ENCODE measurements around the gene TMEM106C.

TMEM106C gene, protein sequence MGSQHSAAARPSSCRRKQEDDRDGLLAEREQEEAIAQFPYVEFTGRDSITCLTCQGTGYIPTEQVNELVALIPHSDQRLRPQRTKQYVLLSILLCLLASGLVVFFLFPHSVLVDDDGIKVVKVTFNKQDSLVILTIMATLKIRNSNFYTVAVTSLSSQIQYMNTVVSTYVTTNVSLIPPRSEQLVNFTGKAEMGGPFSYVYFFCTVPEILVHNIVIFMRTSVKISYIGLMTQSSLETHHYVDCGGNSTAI

DNA sequence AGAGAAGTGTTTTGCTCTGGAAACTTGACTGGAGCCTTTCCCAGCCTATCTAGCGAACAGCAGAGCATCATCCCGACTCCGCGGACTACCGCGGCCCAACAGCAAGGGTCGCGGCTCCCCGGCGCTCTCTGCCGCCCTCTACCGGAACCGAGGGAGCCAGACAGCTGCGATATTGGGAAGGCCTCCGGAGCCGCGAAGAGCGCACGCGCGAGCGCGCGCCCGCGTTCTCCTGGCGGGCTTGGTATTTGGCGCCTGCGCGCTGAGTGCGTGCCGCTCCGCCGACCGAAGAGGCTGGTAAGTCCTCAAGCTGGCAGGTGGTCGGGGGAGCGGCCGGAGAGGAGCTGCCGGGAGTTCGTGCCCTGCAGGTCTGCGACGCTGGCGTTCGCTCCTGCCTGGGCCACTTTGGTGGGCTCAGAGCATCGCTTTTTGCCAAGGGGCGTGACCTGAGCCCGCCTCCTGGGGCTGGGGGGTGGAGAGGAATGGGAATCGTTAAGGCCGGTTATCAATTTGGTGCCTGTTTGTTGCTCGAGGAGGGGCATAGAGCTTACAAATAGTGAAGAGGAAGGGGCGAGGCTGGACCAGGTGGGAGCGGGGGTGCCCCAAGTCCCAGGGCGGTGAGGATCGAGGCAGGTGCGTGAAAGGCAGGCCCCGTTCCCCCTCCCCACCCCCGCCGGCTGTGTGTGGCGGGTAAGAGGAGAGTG, at the start of gene TMEM106C:
TSS of gene TMEM106C (plus strand) at position 257 of the 701 bp plus-strand sequence. CDS start 641 bp downstream, outside the sequence.
- DNase-seq: peak; percentile 79 to 84

DNA sequence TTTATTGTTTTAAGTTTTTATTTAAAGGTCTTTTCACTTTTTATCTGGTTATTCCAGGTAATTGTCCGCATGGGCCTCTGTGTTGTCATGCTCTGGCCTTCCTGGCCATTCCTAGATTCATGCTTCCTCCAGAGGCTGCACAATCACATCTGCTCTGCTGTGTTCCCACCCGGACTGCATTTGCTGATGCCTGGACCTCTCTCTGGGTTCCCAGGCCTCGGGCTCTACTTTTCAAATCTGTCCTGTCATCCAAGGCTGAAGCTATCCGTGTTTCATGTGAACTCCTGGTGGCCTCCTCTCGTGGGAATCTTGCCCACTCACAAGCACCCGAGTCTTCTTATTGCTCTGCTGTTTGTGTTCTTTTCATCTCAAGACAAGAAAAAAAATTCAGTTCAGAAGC, 42.5 kb upstream of the TMEM106C start:
- DNase-seq: no peak

DNA sequence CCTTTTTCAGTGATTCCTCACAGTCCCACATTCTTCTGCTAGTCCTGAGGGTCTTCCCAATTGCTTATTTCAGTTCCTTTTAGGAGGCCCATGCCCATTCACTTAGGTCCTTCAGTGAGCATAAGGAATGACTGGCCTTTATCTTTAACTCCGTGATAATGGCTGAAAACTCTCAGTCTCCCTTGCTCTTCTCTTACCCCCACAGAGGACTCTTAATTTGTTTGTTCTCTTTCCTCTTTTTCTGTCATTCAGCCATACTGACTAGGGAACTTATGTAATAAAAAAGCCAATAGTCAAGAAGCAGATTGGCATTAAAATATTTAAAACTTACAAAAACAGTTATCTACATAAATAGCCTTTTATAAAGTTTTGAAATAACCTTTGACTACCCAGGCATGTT, 41.5 kb upstream of the TMEM106C start:
- no peak for DNase-seq

DNA sequence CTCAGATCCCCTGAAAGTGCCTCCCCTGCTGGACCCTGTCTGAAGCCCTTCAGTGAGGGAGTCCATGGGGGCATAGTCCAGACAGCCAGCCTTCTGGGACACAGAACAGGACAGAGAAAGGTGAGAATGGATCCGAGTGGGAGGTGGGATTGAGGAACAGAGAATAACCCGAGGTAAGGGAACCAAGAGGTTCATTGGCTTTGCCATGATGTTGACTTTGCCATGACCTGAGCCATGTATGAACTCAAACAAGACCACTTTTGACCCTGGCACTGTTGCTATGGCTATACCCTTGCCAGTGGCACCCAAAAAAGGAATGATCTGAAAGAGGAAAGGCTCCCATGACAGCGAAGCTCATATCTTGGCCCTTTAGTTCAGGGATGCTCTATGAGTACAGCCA, 36.0 kb upstream of the TMEM106C start:
- DNase-seq: no peak

DNA sequence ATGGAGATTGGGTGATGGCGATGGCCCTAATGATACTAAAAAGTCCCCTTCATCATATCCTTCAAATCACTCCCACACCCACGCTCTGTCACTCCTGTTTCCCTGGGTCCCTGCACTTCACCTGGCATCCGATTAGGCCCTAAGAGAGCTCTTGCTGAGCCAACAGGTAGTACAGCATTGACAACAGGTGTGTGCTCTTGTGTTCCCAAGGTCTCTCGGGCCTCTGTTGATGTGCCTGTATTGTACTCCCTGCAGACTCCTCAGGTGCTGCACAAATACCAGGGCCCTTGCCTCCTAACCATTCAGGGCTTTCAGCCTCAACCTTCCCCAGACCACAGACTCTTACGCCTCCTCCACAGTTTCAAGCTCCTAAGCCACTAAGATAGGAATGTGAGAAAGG, 32.8 kb upstream of the TMEM106C start:
- DNase-seq: no peak

DNA sequence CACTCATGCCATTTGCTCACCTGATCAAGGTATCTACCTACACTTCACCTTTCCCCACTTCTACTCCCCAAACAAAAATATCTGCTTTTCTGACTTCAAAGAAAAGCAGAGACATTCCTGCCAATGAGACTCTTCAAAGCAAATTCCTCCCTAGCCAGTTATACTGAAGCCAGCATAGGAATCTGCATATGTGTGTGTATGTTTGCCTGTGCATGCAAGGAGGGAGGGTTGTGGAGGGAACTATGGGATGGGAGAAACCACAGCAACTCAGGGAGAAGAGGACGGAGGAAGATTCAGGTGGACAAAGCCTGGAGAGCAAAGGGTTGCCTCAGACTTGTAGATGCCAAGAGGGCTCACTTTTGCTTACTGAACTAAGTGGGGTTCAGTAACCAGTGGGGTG, 32.2 kb upstream of the TMEM106C start:
- DNase-seq: no peak

DNA sequence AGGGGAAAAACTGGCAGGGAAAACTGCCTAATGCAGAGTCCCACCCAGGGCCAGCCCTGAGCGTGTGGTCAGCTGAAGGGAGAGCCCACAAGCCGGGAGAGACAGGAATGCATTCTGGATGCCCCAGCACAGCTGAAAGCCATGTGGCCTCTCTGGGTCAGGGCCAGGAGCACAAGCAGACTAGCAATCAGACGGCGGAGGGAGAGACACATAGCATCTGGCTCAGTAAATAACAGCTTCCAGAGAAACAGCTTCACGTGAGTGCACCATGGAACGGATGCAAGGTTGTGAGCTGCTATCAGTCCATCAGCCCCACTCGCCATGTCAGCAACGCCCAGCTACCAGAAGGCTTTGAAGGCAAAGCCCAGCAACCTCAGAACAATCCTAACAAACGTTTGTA, 28.2 kb upstream of the TMEM106C start:
- DNase-seq: no peak

DNA sequence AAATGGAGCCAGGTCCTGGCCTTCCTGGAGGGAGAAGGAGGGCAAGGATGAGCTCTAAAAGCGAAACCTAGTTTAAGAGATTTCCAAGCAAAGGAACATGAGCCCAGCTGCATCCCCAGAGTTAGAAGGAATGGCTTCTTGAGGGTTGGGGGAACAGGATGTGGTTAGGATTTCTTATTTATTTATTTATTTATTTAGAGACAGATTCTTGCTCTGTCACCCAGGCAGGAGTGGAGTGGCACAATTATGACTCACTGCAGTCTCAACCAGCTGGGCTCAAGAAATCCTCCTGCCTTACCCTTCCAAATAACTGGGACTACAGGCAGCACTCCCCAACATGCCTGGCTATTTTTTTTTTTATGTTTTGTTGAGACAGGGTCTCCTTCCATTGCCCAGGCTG, 25.3 kb upstream of the TMEM106C start:
- DNase-seq: no peak

DNA sequence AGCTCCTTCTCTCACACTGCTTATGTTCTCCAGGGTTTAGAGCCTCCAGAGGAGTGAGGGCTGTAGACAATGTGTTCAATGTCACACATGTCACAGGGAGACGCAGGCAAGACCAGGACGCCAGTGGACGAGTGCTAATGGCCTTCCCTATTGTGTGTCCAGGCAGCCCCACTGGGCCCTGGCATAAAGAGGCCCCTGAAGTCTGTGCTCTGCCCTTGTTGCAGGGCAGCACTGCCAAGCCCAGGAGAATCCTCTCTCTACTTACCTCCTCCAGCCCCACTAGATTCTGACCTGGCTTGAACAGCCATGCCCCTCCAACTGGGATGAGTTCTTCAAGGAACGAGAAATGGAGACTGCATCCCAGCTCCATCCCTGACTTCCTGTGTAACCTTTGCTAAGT, 24.8 kb upstream of the TMEM106C start:
- no peak for DNase-seq

DNA sequence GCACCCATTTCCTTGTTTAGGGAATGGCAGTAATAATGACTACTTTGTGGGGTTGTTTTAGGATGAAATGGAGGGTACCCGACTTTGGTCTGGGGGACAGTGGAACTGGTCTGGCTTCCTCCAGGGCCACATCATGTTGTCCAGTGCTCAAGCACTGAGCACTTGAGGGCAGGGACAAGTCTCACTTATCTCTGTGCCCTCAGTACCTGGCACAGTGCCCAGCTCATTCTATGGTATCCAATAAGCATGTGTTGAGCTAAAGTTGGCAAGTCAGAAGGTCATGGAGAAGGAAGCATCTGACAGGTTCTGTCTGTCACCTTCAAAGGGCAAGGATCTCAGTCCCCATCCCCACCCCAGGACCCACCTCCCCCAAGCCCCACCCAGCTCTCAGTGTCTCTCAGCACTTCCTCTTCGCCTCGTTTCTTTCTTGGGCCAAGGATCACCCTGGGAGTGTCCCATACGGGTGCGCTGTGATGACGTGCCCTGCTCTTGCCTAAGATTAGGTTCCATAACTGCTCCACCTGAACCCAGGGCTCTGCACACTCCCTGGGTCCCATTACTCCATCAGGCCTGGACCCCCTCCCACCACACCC, 24.3 kb upstream of the TMEM106C start:
- DNase-seq: no peak

DNA sequence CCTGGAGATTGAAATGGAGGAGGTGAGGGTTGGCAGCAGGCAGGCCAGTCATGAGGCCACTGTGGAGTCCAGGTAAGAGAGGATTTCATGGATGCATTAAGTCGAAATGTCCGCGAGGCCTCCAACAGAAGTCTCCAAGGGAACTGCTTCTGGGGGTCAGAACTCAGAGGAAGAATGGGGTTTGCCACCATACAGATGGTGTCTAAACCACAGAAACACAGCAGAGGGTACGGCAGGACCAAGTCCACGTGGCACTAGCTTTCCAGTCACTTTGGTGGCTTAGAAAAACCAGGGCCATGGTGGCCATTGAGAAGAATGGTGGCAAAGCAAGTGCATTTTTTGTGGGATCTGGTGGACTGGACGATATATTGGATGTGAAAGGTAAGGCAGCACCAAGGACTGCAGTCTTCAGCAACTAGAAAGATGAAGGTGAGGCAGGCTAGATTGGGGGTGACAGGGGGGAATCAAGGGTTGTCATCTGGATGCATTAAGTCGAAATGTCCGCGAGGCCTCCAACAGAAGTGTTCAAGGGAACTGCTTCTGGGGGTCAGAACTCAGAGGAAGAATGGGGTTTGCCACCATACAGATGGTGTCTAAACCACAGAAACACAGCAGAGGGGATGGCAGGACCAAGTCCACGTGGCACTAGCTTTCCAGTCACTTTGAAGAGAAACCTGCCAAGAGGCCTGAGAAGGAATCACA, 22.5 kb upstream of the TMEM106C start:
- no peak for DNase-seq

DNA sequence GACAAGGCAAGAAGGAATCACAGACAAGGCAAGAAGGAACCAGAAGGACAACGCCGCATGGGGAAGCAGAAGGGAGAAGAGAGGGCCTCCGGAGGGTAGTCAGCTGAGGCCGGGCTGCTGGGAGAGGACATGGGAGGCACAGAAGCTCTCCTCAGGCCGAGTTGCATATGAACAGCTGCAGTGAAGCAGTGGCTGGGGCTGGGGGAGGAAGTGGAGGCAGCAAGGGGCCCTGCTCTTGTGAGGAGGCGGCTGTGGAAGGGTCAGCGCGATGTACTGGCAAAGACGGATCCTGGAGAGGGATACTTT, 22.0 kb upstream of the TMEM106C start:
- no peak for DNase-seq

DNA sequence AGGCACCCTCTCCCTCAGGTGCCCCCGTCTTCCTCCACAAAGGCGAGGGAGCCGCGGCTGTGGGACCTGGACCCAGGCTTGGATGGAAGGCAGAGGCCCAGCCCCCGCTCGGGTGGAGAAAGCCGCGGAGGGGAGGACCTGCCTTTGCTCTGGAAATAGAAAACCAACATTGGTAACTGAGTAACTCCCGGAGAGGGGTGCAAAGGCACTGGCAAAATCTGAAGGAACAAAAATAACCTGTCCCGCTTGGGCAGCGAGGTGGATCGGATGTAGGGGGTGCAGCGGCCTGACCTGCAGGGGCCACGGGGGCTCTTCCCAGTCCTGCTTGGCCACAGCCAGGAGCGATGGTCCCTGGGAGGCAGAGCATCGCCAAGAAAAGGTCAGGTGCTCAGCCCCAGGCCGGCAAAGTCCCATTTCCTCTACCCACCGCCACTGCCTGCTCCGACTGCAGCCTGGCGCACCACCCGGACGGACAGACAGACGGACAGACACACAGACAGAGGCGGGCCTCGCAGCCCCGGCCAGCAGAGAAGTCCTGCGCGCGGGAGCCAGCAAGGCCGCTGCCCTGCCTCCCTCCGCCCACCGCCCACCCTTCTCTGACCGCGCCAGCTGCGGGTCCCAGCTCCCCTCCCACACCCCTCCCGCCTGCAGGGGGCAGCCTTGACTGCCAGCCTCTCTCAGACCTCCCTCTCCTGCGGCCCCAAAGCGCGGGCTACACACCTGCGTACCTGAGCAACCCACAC, 21.4 kb upstream of the TMEM106C start:
- no peak for DNase-seq

DNA sequence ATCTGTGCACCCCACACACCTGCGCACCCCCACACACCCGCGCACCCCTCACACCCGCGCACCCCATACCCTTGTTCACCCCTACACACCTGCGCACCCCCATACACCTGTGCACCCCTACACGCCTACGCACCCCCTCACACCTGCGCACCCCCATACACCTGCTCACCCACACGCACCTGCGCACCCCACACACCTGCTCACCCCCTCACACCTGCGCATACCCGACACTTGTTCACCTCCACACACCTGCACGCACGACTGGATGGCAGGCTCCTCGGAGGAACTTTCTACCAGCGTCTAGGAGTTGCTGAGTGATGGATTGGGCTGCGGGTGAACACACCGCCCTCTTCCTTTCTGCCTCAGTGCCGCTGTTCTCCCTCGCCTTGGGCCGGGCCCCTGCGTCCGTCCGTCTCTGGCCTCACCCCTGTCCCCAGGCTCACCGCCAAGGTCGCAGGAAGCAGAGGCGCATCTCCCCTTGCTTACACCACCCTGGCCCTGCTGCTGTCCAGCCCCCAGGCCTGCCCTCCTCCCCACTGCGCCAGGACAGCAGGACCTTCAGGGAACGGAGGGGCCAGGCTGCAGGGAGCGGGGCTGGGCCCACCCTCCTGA, 20.7 kb upstream of the TMEM106C start:
- no peak for DNase-seq

DNA sequence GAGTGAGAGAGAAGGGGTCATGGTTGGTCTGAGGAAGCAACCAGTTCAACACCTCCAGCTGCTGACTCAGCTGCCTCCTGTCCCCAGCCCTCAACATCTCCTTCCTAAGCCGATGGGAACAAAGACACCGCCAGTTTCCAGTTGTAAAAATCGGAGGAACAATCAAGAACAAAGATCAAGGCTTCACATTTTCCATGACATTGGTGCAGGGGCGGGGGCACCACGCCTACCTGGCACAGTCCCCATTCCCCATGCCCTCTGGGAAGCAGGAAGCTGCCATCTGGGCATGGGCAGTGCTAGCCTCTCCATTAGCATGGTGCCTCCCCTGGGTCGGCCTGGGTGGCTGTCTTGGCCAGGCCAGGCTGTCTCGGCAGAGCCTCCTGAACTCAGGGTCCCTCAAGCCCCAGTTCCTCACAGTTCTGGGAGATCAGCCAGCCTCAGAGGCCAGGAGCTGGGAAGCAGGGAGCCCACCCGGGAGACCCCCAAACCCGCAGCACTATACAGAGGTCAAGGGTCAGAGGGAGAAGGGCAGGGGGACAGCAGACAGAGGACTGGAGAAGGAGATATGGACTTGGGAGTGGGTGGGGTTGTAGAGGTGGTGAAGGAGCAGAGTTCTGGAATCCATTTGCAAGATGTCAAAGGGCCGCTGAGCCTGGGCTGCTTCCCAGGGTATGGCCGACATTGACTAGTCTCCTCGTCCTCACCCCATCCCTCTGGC, 19.6 kb upstream of the TMEM106C start:
- DNase-seq: no peak

DNA sequence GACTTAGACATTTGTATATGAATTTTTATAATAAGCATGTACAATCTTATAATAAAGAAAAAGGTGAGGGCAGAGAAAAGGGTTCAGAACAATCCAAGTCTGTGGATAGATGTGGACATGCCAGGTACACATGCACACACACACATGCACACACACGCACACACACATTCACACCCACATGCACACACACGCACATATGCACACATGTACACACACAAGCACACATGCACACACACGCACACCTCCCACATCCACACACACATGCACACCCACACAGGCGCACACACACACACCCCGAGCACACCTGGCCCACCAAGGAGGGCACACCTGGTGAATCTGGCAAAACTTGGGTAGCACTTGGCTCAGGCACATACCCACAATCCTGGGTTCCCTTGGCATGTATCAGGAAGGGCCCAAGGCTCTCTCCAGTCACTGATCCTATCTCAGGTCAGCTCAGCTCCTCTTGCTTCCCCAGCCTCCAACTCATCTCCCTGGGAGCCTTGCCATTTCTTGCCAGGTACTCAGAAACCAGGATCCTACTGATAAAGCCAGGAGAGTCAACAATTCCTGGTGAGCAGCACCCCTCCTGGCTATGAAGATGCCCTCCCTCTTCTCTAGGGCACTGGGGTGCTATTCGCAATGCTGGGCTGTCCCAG, 18.6 kb upstream of the TMEM106C start:
- no peak for DNase-seq

DNA sequence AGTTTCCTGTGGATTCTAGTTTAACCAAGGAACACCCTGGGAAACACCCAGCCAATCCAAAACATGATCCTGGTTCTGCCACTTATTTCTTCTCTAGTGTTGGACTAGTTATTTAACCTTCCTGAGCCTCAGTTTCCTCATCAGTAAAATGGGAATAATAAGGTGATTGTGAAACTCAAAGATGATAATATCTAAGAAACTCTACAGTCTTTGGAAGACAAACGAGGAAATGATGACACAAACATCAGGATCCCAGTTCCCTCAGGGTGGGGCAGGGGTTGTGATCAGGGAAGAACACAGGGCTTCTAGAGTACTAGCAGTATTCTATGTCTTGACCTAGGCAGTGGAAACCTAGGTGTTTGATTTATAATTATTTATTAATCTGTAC, 18.1 kb upstream of the TMEM106C start:
- no peak for DNase-seq

DNA sequence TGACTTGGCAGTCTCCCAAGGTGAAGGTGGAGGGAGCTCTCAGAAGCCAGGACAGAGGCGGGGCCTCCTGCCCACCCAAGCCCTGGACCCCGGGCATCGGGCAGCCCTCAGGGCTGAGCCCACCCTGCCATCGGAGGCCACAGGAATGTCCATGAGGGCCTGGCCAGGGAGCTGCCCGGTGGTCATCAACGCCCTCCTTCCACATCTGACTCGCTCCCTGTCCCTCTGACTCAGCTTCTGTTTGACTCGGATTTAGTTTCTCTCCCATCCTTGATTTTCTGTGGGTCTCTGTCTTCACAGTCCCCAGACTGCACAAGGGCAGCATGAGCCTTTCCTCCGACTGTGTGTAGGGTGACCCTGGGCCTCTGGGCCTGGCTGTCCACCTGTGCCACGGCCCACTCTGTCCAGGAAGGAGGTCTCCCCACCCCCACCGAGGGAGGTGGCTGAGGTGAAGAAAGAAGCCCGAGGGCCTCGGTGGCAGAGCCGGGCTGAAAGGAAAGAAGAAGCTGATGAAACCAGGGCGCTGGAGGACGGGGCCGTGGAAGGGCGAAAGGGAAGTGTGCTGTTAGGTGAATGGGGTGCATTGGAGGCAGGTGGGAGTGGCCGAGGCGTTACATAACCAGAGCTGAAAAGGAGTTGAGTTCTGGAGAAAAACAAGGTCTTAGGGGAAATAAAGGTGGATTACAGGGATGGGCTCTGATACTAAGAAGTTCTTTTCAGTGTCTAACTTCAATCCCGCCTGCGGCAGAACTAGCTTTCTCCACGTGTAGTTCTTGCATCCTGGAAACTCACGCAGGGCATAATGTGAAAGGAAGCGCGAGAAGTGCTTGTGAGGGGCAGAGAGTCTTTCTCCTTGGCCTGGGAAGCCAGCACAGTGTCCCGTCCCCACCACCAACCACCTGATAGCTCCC, 16.7 kb upstream of the TMEM106C start:
- no peak for DNase-seq

DNA sequence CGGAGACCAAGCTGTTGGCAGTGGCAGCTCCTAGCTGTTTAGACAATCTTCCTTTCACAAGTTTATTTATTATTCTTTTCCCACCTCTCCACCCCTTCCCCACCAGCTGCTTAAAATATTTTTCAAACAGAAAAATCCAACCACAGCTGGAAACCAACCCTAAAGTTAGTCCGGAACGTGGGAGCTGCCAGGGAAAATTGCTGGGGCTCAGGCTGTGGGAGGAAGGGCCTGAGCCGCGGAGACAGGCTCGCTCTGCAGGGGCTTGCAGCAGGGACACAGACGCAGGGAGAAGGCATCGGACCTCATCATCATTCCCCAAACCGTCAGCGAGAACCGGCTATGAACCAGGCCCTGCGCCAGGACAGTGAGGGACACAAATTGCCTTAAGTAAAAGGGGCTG, 16.1 kb upstream of the TMEM106C start:
- DNase-seq: no peak

Data from bone marrow (tissue), 2 donors.